ENCODE results near the gene SLC6A2. TPM values are rescaled to one million over a fixed set of nuclear protein-coding genes. Genes with fewer than 3 reads are reported as not detected.

The SLC6A2 gene
- total RNA-seq, 6 donors from 2014 or later, result 0.20 TPM; not detected in 5

DNA sequence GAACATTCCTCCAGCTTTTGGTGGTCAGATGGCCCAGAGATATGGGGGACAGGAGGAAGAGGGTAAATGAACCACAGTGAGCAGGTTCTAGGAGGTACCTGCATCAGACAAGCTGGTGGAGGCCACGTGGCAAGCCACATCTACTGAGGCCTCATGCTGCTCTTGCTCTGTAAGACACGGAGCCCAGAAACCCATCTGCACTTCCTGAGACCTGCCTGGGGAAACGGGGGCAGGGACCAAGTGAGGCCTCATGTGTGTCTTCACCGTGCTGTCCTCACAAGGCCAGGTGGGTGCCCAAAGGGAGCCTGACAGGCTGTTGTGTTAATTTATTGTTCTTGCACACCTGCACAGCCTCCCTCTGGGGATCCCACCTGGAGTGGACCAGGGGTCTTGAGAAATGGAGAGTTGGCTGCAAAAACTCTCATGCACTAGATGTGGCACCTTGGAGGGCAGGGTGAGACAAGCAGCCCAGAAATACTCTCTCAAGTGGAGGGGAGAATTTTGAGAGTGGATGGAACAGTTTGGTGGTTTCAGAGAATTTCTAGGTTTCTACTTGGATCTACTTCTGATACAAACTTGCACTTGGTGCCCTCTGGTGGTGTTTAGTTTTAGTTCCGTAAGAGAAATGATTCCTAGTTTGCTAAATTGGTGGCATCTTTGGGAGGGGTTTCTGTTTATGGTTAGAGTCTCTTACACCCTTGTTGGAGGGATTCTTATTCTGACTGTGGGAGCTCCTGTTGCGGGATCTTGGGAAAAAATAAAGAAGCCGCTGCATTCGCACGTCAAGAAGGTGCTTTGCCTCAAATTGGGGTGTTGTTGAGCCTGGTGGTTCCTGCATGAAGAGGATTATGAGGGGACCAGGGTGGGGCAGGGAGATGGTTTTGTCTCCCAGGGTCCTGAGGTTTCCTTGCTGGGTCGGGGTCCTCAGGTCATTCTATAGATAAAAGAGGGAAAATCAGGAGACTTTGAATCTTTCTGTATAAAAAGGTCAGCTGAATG is 47.5 kb downstream of the SLC6A2 start:
- no peaks in the 10 kb centered on the region for H3K4me1 ChIP-seq
- 51% methylated on average over 8 to 10 of the region's 10 CpGs for WGBS, 2 donors
- no peaks in the 10 kb centered on the region for H3K9me3 ChIP-seq
- H3K36me3 ChIP-seq, result no peaks in the 10 kb centered on the region
- no peak overlapping the region for H3K27ac ChIP-seq
- no peaks in the 10 kb centered on the region for H3K27me3 ChIP-seq
- ATAC-seq (ENCODE audit: low FRiP score in 2 of 2), result peak in 1 of 2 donors; percentile 43
- no peak for TF ChIP-seq EP300 (IDR thresholded peaks at IDR 0.05)
- TF ChIP-seq, protein P1, sequence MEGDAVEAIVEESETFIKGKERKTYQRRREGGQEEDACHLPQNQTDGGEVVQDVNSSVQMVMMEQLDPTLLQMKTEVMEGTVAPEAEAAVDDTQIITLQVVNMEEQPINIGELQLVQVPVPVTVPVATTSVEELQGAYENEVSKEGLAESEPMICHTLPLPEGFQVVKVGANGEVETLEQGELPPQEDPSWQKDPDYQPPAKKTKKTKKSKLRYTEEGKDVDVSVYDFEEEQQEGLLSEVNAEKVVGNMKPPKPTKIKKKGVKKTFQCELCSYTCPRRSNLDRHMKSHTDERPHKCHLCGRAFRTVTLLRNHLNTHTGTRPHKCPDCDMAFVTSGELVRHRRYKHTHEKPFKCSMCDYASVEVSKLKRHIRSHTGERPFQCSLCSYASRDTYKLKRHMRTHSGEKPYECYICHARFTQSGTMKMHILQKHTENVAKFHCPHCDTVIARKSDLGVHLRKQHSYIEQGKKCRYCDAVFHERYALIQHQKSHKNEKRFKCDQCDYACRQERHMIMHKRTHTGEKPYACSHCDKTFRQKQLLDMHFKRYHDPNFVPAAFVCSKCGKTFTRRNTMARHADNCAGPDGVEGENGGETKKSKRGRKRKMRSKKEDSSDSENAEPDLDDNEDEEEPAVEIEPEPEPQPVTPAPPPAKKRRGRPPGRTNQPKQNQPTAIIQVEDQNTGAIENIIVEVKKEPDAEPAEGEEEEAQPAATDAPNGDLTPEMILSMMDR (IDR thresholded peaks at IDR 0.05), result peak in 4 of 6 experiments; percentile 20 to 46 (median 40)
- no peak for DNase-seq
- H3K4me3 ChIP-seq, result no peak overlapping the region

DNA sequence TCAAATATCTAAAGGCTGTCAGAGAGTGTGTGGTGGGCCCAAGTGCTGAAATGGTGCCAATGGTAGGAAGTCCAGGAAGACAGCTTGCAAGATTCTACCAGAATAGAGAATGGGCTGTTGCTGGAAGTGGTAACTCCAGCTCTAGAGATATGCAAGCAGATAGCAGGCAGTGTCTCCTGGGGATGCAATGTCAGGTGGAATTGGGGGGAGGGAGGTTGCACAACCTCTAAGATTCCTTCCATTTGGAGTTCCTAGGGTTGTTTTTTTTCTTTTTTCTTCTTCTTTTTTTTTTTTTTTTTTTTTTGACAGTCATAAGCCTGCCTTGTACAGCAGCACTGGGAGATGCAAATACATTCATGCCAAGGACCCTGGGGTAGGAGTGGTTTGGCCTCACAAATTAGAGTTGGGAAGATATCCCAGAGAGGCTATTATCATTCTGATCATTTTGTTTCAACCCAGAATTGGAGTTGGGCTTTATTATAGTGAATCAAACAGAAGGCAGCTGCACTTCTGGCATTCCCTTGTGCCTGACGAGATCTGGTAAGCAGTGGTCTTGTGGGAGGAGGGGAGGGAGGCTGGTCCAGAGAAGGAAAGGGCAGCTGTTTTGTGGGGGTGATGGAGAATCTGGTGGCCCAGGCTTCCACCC is 51.1 kb downstream of the SLC6A2 start:
- no peak for ATAC-seq (ENCODE audit: low FRiP score in 2 of 2)
- no peak overlapping the region for H3K27ac ChIP-seq
- H3K36me3 ChIP-seq, result no peaks in the 10 kb centered on the region
- no peaks in the 10 kb centered on the region for H3K9me3 ChIP-seq
- no peaks in the 10 kb centered on the region for H3K27me3 ChIP-seq
- no peak overlapping the region for H3K4me3 ChIP-seq
- WGBS, 2 donors, result 50 to 52% methylated on average over 1 of the region's 1 CpG
- no peak for TF ChIP-seq POLR2AphosphoS5 (IDR thresholded peaks at IDR 0.05)
- TF ChIP-seq, protein P1 (IDR thresholded peaks at IDR 0.05), result no peak
- TF ChIP-seq EP300 (IDR thresholded peaks at IDR 0.05), result no peak
- no peak for TF ChIP-seq POLR2A (IDR thresholded peaks at IDR 0.05)
- DNase-seq, result no peak
- H3K4me1 ChIP-seq, result no peaks in the 10 kb centered on the region

DNA sequence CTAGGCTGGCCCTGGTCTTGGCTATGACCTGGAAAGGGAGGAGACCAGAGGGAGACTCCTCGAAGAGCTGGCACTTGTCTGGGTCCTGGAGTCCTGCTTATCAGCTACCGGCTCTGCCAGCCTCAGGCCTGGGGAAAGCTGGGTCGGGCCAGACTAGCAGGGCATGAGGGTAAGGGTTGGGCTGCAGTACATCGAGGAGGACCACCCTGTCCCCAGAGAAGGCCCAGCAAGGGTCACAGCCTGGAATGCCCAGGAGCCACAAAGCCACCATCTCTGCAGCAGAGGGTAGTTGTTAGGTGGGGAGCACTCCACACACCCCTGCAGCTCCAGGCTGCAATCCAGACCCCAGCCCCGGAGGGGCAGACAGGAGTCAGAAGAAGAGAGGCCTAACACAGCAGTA is 54.0 kb downstream of the SLC6A2 start:
- Histone ChIP-seq H3K36me3 (no peaks in the 10 kb centered on the region), H3K4me1 (no peaks in the 10 kb centered on the region), H3K9me3 (no peaks in the 10 kb centered on the region), H3K27ac (no peak overlapping the region), H3K27me3 (no peaks in the 10 kb centered on the region), H3K4me3 (no peak overlapping the region)
- DNase-seq, result peak in 1 of 2 donors; percentile 27
- no peak for TF ChIP-seq POLR2A (IDR thresholded peaks at IDR 0.05)
- no peak for TF ChIP-seq EP300 (IDR thresholded peaks at IDR 0.05)
- no peak for TF ChIP-seq POLR2AphosphoS5 (IDR thresholded peaks at IDR 0.05)
- TF ChIP-seq, protein P1 (IDR thresholded peaks at IDR 0.05), result no peak
- no peak for ATAC-seq (ENCODE audit: low FRiP score in 2 of 2)
- WGBS, 2 donors, result 70 to 79% methylated on average over 2 to 5 of the region's 5 CpGs

DNA sequence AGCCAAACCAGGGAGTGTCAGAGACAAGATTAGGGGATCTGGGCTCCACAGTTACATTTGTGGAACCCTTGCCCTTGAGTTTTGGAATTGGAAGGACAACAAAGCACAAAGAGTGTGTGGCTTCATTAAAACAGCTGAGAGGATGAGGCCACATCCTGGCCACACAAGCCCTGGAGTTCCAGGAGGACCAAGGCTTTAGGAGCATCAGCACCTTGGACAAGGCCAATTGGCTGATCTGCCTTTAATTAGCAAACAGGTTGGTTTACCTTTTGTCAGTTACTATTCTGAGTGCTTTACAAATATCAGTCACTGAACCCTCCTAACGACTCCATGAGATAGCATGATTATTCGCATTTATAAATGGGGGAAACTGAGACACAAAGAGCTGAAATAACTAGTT is 54.7 kb downstream of the SLC6A2 start:
- no peaks in the 10 kb centered on the region for H3K27me3 ChIP-seq
- TF ChIP-seq EP300 (IDR thresholded peaks at IDR 0.05) (no peak), POLR2A (IDR thresholded peaks at IDR 0.05) (no peak), POLR2AphosphoS5 (IDR thresholded peaks at IDR 0.05) (no peak)
- TF ChIP-seq, protein P1 (IDR thresholded peaks at IDR 0.05), result no peak
- H3K36me3 ChIP-seq, result no peaks in the 10 kb centered on the region
- DNase-seq (no peak), ATAC-seq (ENCODE audit: low FRiP score in 2 of 2) (no peak)
- H3K9me3 ChIP-seq, result no peaks in the 10 kb centered on the region
- H3K4me3 ChIP-seq, result no peak overlapping the region
- no peaks in the 10 kb centered on the region for H3K4me1 ChIP-seq
- 40 to 47% methylated on average over 2 of the region's 2 CpGs for WGBS, 2 donors
- H3K27ac ChIP-seq, result no peak overlapping the region

All from upper lobe of left lung (tissue), 6 donors.